T-helper 1 cell treated with Interleukin-12 subunit alpha and Interleukin-12 subunit beta and Interleukin-4 antibody, amounts not matched to agents 30 μg/mL and 1 μg/mL, for 36 hours (primary cell): ENCODE data around the gene PTGER1.
"Not testable (repeated sequence)": the region's sequence is repeated elsewhere in the genome, so short reads cannot be mapped to it uniquely, and the experiment has no call there.

Source experiments
- H3K27ac Mint-ChIP-seq: one replicate; pipeline ENCODE4 v1.8.0; 2021; ENCODE audit warnings: mild to moderate bottlenecking, mixed read lengths
- H3K27me3 Mint-ChIP-seq: one replicate; pipeline ENCODE4 v1.8.0; 2021; ENCODE audit warnings: low read depth, mixed read lengths
- H3K36me3 Mint-ChIP-seq: one replicate; pipeline ENCODE4 v1.8.0; 2021; ENCODE audit warnings: low read depth, mixed read lengths
- H3K4me1 Mint-ChIP-seq: one replicate; pipeline ENCODE4 v1.8.0; 2021; ENCODE audit warnings: low read depth, mixed read lengths
- H3K4me3 Mint-ChIP-seq: one replicate; pipeline ENCODE4 v1.8.0; 2021; ENCODE audit warnings: mild to moderate bottlenecking, moderate library complexity, mixed read lengths
- H3K9me3 Mint-ChIP-seq: one replicate; pipeline ENCODE4 v1.8.0; 2021; ENCODE audit warnings: mixed read lengths

PTGER1 gene

GRCh38 chr19:14510311-14511228, 35.4 kb upstream of the PTGER1 start:
- Mint-ChIP-seq H3K4me1 (peaks cover 36% of the 10 kb centered on the region), H3K9me3 (no peaks in the 10 kb centered on the region), H3K4me3 (no peak overlapping the region), H3K36me3 (peaks cover 12% of the 10 kb centered on the region), H3K27me3 (no peaks in the 10 kb centered on the region), H3K27ac (no peak overlapping the region)

- Mint-ChIP-seq H3K9me3 (no peaks in the 10 kb centered on the region), H3K27ac (peak overlapping the region; percentile 93), H3K4me3 (no peak overlapping the region), H3K27me3 (peaks cover 9% of the 10 kb centered on the region), H3K4me1 (peaks cover 30% of the 10 kb centered on the region), H3K36me3 (no peaks in the 10 kb centered on the region)
Observed at GRCh38 chr19:14507704-14508542, 32.8 kb upstream of the PTGER1 start.

GRCh38 chr19:14505488-14506239, 30.5 kb upstream of the PTGER1 start:
- H3K27ac Mint-ChIP-seq: peak overlapping the region; percentile 93
- H3K36me3 Mint-ChIP-seq: no peaks in the 10 kb centered on the region
- H3K27me3 Mint-ChIP-seq: peaks cover 9% of the 10 kb centered on the region
- H3K4me3 Mint-ChIP-seq: peak overlapping the region; percentile 46
- H3K4me1 Mint-ChIP-seq: peaks cover 30% of the 10 kb centered on the region
- H3K9me3 Mint-ChIP-seq: no peaks in the 10 kb centered on the region

- not testable (repeated sequence) for H3K27ac Mint-ChIP-seq, H3K36me3 Mint-ChIP-seq, H3K9me3 Mint-ChIP-seq, H3K4me3 Mint-ChIP-seq, H3K27me3 Mint-ChIP-seq
- H3K4me1 Mint-ChIP-seq: peaks cover 26% of the 10 kb centered on the region
Observed at GRCh38 chr19:14504575-14504974, 29.4 kb upstream of the PTGER1 start.

DNA sequence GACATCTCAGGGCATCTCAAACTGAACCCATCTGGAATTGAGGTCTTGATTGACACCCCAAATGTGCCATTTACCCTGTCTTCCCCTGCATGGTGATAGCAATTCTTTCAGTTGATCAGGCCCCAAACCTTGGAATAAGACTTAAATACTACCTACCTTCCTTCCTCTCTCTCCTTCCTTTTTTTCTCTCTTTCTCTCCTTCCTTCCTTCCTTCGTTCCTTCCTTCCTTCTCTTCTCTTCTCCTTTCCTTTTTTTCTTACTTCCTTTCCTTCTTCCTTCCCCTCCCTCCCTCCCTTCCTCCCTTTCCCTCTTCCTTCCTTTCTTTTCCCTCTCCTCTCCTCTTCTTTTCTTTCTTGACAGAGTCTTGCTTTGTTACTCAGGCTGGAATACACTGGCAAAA, 28.1 kb upstream of the PTGER1 start:
- Mint-ChIP-seq H3K36me3 (no peaks in the 10 kb centered on the region), H3K4me3 (no peak overlapping the region), H3K4me1 (peaks cover 23% of the 10 kb centered on the region), H3K27me3 (peaks cover 9% of the 10 kb centered on the region), H3K9me3 (no peaks in the 10 kb centered on the region), H3K27ac (no peak overlapping the region)

DNA sequence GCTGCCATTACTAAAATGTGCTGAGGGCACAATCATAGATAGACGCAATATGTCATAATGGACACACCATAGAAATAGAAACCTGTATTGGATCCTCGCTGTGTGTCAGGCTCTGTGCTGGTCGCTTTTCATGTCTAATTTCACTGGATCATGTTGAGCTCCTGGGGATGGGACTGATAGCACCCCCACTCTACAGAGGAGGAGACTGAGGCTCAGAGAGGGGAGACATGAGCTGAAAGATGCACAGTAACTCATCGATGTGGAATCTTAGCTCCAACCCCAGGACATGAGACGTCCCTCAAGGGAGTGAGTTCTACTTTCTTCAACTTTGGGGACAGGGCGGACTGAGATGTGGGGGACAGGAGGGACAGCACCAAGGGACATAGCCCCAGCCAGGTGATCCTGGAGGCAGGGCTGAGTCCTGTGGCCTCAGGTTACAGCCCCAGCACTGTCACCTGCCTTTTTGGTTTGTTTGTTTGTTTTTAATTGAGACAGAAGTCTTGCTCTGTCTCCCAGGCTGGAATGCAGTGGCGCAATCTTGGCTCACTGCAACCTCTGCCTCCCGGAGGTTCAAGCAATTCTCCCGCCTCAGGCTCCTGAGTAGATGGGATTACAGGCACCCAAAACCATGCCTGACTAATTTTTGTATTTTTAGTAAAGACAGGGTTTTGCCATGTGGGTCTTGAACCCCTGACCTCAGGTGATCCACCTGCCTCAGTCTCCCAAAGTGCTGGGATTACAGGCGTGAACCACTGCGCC, 27.4 kb upstream of the PTGER1 start:
- H3K4me1 Mint-ChIP-seq: peaks cover 19% of the 10 kb centered on the region
- no peaks in the 10 kb centered on the region for H3K9me3 Mint-ChIP-seq
- H3K27ac Mint-ChIP-seq: no peak overlapping the region
- no peaks in the 10 kb centered on the region for H3K36me3 Mint-ChIP-seq
- H3K27me3 Mint-ChIP-seq: peaks cover 9% of the 10 kb centered on the region
- H3K4me3 Mint-ChIP-seq: no peak overlapping the region

DNA sequence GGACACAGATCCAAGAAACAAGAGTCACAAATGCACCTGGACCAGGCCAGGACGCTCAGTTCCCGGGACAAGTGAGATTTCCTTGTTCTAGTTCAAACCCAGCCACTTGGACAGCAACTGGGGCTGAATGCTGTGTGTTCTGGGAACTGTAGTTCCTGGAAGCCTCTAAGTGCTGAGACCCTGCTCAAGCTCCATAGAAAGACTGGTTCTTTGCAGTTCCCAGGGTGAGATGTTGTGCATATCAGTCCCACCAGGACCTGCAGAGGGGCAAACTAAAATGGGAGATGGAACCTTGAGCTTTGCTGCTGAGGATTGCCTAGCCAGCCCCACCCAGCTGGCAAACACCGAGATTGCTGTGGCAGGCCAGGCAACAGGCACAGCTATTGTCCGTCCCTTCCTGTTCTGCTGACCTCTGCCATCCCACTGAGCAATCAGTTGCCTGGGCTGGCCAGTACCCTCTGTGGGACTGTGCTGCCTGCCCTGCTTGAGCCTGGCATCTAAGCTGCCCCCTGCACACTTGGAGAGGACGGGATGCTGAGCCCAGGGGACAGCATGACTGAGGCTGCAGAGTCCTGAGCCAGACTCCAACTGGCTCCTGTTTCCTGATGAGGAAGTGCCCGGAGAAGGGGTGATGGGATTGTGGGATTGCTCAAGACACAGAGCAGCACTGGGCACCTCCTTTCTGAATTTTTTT, 22.2 kb upstream of the PTGER1 start:
- Mint-ChIP-seq H3K4me1 (peaks cover 17% of the 10 kb centered on the region), H3K9me3 (no peaks in the 10 kb centered on the region), H3K36me3 (peaks cover 3% of the 10 kb centered on the region), H3K27ac (peak overlapping the region; percentile 68), H3K4me3 (peak overlapping the region; percentile 75), H3K27me3 (no peaks in the 10 kb centered on the region)

DNA sequence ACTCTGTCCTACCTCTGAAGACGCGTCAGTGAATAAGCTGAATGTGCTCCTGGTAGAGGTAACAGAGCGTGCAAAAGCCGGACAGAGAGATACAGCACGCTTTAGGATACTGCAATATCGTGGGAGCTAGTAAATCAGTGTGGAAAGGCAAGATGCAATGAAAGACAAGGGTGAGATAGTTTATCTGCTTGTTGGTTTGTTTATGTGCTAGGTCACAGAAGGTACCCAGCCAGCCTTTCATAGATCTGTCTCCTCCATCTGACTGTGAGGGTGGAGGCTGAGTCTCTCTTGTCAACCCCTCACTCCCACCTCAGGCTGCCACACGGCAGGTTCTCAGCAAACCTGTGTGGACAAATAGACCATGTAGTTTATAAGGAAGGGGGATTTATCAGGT, 21.7 kb upstream of the PTGER1 start:
- Mint-ChIP-seq H3K4me3 (peak overlapping the region; percentile 75), H3K9me3 (no peaks in the 10 kb centered on the region), H3K27ac (peak overlapping the region; percentile 68), H3K36me3 (peaks cover 3% of the 10 kb centered on the region), H3K27me3 (no peaks in the 10 kb centered on the region), H3K4me1 (peaks cover 17% of the 10 kb centered on the region)

DNA sequence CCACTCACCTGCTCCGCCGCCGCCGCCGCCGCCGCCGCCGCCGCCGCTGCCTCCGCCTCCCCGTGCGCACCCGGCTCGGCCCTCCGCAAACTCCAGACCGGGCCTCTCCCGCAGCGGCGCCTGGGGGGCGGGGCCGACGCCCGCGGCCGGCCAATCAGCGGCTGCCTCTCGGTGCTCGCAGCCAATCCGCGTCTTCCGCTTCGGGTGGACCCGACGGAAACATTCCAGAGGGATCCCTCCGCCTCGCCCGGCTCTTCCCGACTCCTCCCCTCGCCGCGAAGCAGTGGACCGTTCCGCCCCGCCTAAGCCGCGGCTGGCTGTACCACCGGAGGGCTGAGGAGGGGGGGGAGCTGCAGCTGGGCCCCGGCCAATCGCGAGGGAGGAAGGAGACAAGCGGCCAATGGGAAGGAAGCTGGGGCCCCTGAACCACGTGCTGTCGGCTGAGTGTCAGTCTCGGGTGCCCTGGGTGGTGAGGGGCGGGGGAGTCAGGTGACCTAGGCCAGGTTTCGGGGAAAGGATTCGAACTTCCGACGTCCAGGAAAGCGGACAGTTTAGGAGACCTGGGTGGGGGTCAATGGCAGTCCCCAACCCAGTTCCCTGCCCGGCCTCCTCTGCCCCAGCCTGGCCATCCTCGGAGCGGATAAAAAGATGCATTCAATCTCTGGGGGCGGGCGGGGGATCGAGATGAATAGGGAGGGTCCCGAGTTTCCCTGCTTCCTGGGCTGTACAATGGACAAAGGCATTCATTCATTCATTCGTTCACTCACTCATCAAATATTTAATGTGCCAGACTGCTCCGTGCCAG, 21.1 kb upstream of the PTGER1 start, which contains the start of gene GIPC1:
Gene GIPC1 (minus strand): TSS at position 99 of the 805 bp plus-strand sequence. CDS start 13,151 bp downstream, outside the sequence.
- H3K9me3 Mint-ChIP-seq: no peaks in the 10 kb centered on the region

DNA sequence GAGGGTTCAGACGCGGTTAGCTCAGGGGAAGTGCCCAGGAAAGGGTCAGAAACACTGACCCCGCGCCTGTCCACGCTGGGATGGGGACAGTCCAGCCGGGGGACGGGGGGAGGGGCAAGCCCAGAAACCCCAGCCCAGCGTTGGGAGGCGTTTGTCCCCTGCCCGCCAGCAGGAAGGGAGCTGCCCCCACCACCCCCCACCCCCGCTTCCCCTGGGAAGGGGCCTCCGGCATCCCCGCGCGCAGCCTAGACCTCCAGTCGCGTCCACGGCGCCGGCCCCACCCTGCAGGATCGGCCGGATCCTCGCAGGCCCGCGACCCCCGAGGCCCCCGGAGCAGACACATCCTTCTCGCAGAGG, 20.5 kb upstream of the PTGER1 start:
- peak overlapping the region; percentile 68 for H3K27ac Mint-ChIP-seq
- H3K4me3 Mint-ChIP-seq: peak overlapping the region; percentile 80
- H3K27me3 Mint-ChIP-seq: no peaks in the 10 kb centered on the region
- H3K4me1 Mint-ChIP-seq: peaks cover 17% of the 10 kb centered on the region
- H3K9me3 Mint-ChIP-seq: no peaks in the 10 kb centered on the region
- peaks cover 3% of the 10 kb centered on the region for H3K36me3 Mint-ChIP-seq

More for the DNA sequence above, 21.1 kb upstream of the PTGER1 start, which contains the start of gene GIPC1:
- no peaks in the 10 kb centered on the region for H3K27me3 Mint-ChIP-seq
- H3K4me1 Mint-ChIP-seq: peaks cover 17% of the 10 kb centered on the region
- H3K4me3 Mint-ChIP-seq: peak within 1 kb of the TSS; percentile 80
- H3K27ac Mint-ChIP-seq: peak within 1 kb of the TSS; percentile 68
- H3K36me3 Mint-ChIP-seq: peaks cover 3% of the 10 kb centered on the region

DNA sequence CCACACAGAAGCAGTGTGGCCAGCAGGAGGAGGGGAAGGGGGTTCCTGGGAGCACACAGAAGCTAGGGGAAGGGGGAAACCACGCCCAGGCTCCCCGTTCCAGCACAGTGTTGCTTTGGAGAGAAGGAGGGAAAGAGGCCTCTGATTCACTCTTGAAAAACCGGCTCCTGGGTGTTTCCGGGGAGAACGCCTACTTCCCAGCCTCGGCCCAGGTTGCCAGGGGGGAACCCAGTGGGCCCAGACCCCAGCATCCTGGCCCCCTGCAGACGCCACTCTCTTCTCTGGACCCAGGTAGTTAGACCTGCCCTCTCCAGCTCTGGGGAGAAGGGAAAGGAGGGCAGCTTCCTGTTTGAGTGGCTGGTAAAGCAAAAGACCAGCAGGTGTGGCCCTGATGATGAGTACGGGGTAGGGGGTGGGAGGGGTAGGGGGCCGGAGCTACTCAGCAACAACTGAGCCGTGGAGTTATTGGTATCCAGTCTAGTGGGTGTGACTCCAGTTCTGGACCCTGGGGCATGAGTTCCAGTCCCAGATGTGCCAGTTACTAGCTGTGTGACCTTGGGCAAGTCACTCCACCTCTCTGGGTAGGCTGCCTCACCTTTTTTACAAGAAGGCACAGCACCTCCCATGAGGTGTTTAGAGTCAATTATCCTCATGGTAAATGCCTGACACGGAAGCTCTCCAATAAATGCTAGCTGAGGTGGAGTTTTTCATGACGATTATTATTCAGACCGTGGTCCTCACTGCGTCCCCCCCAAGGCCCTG, 19.9 kb upstream of the PTGER1 start:
- Mint-ChIP-seq H3K27ac (peak overlapping the region; percentile 68), H3K4me1 (peaks cover 17% of the 10 kb centered on the region), H3K4me3 (peak overlapping the region; percentile 80), H3K36me3 (peaks cover 3% of the 10 kb centered on the region), H3K9me3 (no peaks in the 10 kb centered on the region), H3K27me3 (no peaks in the 10 kb centered on the region)

- Mint-ChIP-seq H3K27ac (peak overlapping the region; percentile 49), H3K9me3 (no peaks in the 10 kb centered on the region), H3K27me3 (no peaks in the 10 kb centered on the region), H3K4me1 (peaks cover 17% of the 10 kb centered on the region), H3K36me3 (peaks cover 8% of the 10 kb centered on the region), H3K4me3 (peak overlapping the region; percentile 80)
Observed at GRCh38 chr19:14494411-14494810, 19.3 kb upstream of the PTGER1 start.
